ENCODE results near the gene C2orf69. TPM values are rescaled to one million over a fixed set of nuclear protein-coding genes. Genes with fewer than 3 reads are reported as not detected.

The C2orf69 gene
- total RNA-seq, 1 experiment from 2014 or later: 22.0 TPM

DNA sequence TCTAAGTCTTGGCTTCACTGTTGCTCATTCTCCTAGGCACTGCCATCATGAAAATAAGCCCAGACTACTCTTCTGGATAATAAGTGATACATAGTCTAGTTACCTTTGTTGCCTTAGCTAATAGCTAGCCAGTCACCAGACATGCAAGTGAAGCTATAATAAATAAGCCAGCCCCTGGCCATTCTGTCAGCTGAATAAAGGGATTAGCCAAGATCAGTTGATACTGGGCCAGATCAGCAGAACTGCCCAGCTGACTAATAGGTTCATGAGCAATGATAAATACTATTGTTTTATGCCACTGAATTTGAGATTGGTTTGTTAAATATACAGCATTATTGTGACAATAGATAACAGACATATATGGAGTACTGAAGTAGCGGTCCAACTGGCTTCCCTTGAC lies 8.0 kb upstream of the C2orf69 start:
- Histone ChIP-seq H2BK12ac (ENCODE audit: insufficient read length, low read depth, low read length) (no peak overlapping the region), H3K4me1 (ENCODE audit: insufficient read depth, low read length) (no peaks in the 10 kb centered on the region), H2BK20ac (ENCODE audit: low read depth, low read length, poor library complexity, severe bottlenecking) (no peak overlapping the region), H3K14ac (ENCODE audit: insufficient read depth, low read length) (no peak overlapping the region), H3K56ac (ENCODE audit: insufficient read length, low read depth, low read length) (no peak overlapping the region), H3K27ac (ENCODE audit: insufficient read length, low read depth, low read length) (no peak overlapping the region), H3K9ac (ENCODE audit: extremely low read depth, insufficient read length, low read length) (no peak overlapping the region), H4K91ac (ENCODE audit: insufficient read length, low read depth, low read length) (no peak overlapping the region), H2AFZ (ENCODE audit: low read length) (no peak overlapping the region), H4K5ac (ENCODE audit: insufficient read length, low read depth, low read length) (no peak overlapping the region), H3K4ac (ENCODE audit: low read depth, low read length) (no peak overlapping the region), H3K4me2 (ENCODE audit: insufficient read depth, insufficient read length, low read length) (no peak overlapping the region), H3K23me2 (ENCODE audit: insufficient read length, low read depth, low read length, poor library complexity, severe bottlenecking) (no peaks in the 10 kb centered on the region), H3K18ac (ENCODE audit: insufficient read length, low read depth, low read length) (no peak overlapping the region), H2AK5ac (ENCODE audit: insufficient read length, low read length) (no peak overlapping the region), H4K8ac (replicated peaks; ENCODE audit: insufficient read length, low read depth, low read length) (no peak overlapping the region), H3K23ac (ENCODE audit: insufficient read length, low read depth, low read length) (no peak overlapping the region), H3K79me1 (ENCODE audit: insufficient read depth, low read depth, low read length, poor library complexity, severe bottlenecking) (no peaks in the 10 kb centered on the region), H2BK15ac (ENCODE audit: low read depth, low read length) (no peak overlapping the region), H2BK5ac (ENCODE audit: insufficient read length, low read length) (no peak overlapping the region), H3T11ph (ENCODE audit: low read length) (no peak overlapping the region), H3K79me2 (ENCODE audit: insufficient read depth, low read length) (no peaks in the 10 kb centered on the region), H3K9me3 (ENCODE audit: control insufficient read depth, low read depth, low read length) (no peaks in the 10 kb centered on the region), H4K20me1 (ENCODE audit: control insufficient read depth, insufficient read depth, insufficient read length) (no peaks in the 10 kb centered on the region), H2BK120ac (ENCODE audit: low read depth, low read length, poor library complexity, severe bottlenecking) (no peak overlapping the region), H3K27me3 (ENCODE audit: insufficient read depth, low read length) (no peaks in the 10 kb centered on the region)
- TF ChIP-seq, protein P1, sequence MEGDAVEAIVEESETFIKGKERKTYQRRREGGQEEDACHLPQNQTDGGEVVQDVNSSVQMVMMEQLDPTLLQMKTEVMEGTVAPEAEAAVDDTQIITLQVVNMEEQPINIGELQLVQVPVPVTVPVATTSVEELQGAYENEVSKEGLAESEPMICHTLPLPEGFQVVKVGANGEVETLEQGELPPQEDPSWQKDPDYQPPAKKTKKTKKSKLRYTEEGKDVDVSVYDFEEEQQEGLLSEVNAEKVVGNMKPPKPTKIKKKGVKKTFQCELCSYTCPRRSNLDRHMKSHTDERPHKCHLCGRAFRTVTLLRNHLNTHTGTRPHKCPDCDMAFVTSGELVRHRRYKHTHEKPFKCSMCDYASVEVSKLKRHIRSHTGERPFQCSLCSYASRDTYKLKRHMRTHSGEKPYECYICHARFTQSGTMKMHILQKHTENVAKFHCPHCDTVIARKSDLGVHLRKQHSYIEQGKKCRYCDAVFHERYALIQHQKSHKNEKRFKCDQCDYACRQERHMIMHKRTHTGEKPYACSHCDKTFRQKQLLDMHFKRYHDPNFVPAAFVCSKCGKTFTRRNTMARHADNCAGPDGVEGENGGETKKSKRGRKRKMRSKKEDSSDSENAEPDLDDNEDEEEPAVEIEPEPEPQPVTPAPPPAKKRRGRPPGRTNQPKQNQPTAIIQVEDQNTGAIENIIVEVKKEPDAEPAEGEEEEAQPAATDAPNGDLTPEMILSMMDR (conservative IDR thresholded peaks at IDR 0.05): no peak
- Mint-ChIP-seq H3K9me3 (no peaks in the 10 kb centered on the region), H3K36me3 (ENCODE audit: insufficient read depth in 1 of 3, low read depth in 3 of 3) (no peaks in the 10 kb centered on the region), H3K27ac (no peak overlapping the region), H3K4me3 (no peak overlapping the region), H3K4me1 (peaks cover 0 to 4% of the 10 kb centered on the region in 2 experiments; a peak in 1 of 4 replicates), H3K27me3 (ENCODE audit: low read depth) (no peaks in the 10 kb centered on the region)
- WGBS (ENCODE audit: extremely low coverage, insufficient read length, low lambda C conversion rate): no CpG with 5 or more reads among the region's 1 CpG
- no peak for DNase-seq

Measured in H9 (cell line).